ENCODE measurements around the gene FGF18.

DNA sequence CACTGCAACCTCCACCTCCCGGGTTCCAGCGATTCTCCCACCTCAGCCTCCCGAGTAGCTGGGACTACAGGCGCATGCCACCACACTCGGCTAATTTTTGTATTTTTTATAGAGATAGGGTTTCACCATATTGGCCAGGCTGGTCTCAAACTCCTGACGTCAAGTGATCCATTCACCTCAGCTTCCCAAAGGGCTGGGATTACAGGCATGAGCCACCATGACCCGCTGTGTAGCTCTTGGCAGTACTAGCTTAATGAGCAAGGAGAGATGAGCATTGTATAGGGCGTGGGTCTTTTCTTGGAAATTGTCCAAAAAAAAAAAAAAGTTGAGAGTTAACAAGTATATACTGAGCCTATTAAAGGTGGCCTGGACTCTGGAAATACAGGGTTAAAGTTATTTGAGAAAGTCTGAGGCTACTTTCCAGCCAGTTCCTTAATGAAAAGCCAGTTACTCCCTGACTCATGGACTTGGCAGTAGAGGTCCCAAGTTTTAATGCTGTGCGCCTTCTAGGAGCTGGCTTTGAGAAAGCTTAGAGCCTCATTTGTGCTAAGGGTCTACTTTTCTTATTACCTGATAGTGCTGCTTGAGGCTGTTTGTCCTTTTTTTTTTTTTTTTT lies 4.2 kb upstream of the FGF18 start:
- TF ChIP-seq, protein P1, sequence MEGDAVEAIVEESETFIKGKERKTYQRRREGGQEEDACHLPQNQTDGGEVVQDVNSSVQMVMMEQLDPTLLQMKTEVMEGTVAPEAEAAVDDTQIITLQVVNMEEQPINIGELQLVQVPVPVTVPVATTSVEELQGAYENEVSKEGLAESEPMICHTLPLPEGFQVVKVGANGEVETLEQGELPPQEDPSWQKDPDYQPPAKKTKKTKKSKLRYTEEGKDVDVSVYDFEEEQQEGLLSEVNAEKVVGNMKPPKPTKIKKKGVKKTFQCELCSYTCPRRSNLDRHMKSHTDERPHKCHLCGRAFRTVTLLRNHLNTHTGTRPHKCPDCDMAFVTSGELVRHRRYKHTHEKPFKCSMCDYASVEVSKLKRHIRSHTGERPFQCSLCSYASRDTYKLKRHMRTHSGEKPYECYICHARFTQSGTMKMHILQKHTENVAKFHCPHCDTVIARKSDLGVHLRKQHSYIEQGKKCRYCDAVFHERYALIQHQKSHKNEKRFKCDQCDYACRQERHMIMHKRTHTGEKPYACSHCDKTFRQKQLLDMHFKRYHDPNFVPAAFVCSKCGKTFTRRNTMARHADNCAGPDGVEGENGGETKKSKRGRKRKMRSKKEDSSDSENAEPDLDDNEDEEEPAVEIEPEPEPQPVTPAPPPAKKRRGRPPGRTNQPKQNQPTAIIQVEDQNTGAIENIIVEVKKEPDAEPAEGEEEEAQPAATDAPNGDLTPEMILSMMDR (tag by site-specific recombination; IDR thresholded peaks at IDR 0.05) = no peak
- TF ChIP-seq ZNF24 (tag by site-specific recombination; IDR thresholded peaks at IDR 0.05) (no peak), GFI1B (tag by site-specific recombination; IDR thresholded peaks at IDR 0.05) (no peak), ZNF830 (tag by site-specific recombination; IDR thresholded peaks at IDR 0.05; ENCODE audit: low read depth) (no peak), OSR2 (tag by site-specific recombination; IDR thresholded peaks at IDR 0.05) (no peak)
